Naive thymus-derived CD4-positive, alpha-beta T cell (primary cell): ENCODE data around the gene DET1. TPM values are rescaled to one million over a fixed set of nuclear protein-coding genes. Genes with fewer than 3 reads are reported as not detected.

Experiments
- ATAC-seq: fragments of 150-1000 bp; cut with Tn5 transposase; 2 replicates; pipeline ENCODE4 v1.10.0; 2021; ENCODE audit warnings: mild to moderate bottlenecking, moderate library complexity
- CTCF ChIA-PET: fragments of 350-600 bp; sonication (Branson Sonifier 250); formaldehyde crosslinking; loops from one replicate; lab custom pipeline; 2021; ENCODE audit warnings: antibody characterized with exemption; lab: Charles Lee
- POLR2A ChIA-PET: fragments of 350-600 bp; sonication (Branson Sonifier 250); formaldehyde crosslinking; loops from one replicate; lab custom pipeline; 2021; ENCODE audit warnings: antibody characterized with exemption, inconsistent platforms; lab: Charles Lee
- DNase-seq, 9 donors: peaks; one replicate each; pipeline versions ENCODE4 v3.0.0 to v3.0.0-alpha.2; 2020 to 2022; ENCODE audit warnings: mixed read lengths in 1 of 9
- H3K27ac ChIP-seq: one replicate; pipeline ENCODE4 v1.7.0; 2013; ENCODE audit warnings: mild to moderate bottlenecking, low read depth, low read length, moderate library complexity
- H3K27me3 ChIP-seq, 2 donors: one replicate each; pipeline ENCODE4 v1.7.0; 2013; ENCODE audit warnings: low read length in 2 of 2, mild to moderate bottlenecking in 2 of 2, moderate library complexity in 2 of 2; ENCODE audit not compliant: control insufficient read depth in 2 of 2, insufficient read depth in 2 of 2
- H3K36me3 ChIP-seq, 3 experiments: 1 replicate in 2 of 3; 2 replicates in 1 of 3; pipeline ENCODE4 v1.7.0; 2013; ENCODE audit warnings: low read length in 3 of 3, mild to moderate bottlenecking in 3 of 3, moderate library complexity in 1 of 3; ENCODE audit not compliant: insufficient read depth in 3 of 3, control insufficient read depth in 2 of 3
- H3K4me1 ChIP-seq, 2 donors: one replicate each; pipeline ENCODE4 v1.7.0; 2013; ENCODE audit warnings: low read length in 2 of 2, mild to moderate bottlenecking in 2 of 2, moderate library complexity in 1 of 2; ENCODE audit not compliant: control insufficient read depth in 2 of 2, insufficient read depth in 2 of 2
- H3K4me3 ChIP-seq: 2 replicates; pipeline ENCODE4 v1.7.0; 2013; ENCODE audit warnings: mild to moderate bottlenecking, low read length
- H3K9me3 ChIP-seq, 3 experiments: 1 replicate in 2 of 3; 2 replicates in 1 of 3; pipeline ENCODE4 v1.7.0; 2013; ENCODE audit warnings: low read length in 3 of 3; ENCODE audit not compliant: control insufficient read depth in 2 of 3
- H3K27ac Mint-ChIP-seq, 9 donors: one replicate each; pipeline ENCODE4 v1.8.0; 2020 to 2022; ENCODE audit warnings: mixed read lengths in 9 of 9, mild to moderate bottlenecking in 8 of 9, moderate library complexity in 5 of 9, inconsistent platforms in 2 of 9
- H3K27me3 Mint-ChIP-seq, 5 donors: one replicate each; pipeline ENCODE4 v1.8.0; 2021 to 2022; ENCODE audit warnings: mixed read lengths in 5 of 5, mild to moderate bottlenecking in 1 of 5
- H3K36me3 Mint-ChIP-seq, 5 donors: one replicate each; pipeline ENCODE4 v1.8.0; 2020 to 2022; ENCODE audit warnings: mixed read lengths in 5 of 5, mild to moderate bottlenecking in 3 of 5, inconsistent platforms in 1 of 5
- H3K4me1 Mint-ChIP-seq, 7 donors: one replicate each; pipeline ENCODE4 v1.8.0; 2020 to 2022; ENCODE audit warnings: mixed read lengths in 7 of 7, mild to moderate bottlenecking in 3 of 7, inconsistent platforms in 1 of 7
- H3K4me3 Mint-ChIP-seq, 10 donors: one replicate each; pipeline ENCODE4 v1.8.0; 2020 to 2022; ENCODE audit warnings: mild to moderate bottlenecking in 10 of 10, mixed read lengths in 10 of 10, moderate library complexity in 6 of 10, inconsistent platforms in 2 of 10
- H3K9me3 Mint-ChIP-seq, 11 donors: one replicate each; pipeline ENCODE4 v1.8.0; 2020 to 2022; ENCODE audit warnings: mixed read lengths in 11 of 11, mild to moderate bottlenecking in 4 of 11, inconsistent platforms in 1 of 11, moderate library complexity in 1 of 11
- intact Hi-C, 2 donors: fragments of 100-400 bp; cut with micrococcal nuclease; formaldehyde crosslinking; loops; one replicate each; pipeline ENCODE4 v1.15.1; 2023
- polyA plus RNA-seq, 2 donors: library from polyadenylated mRNA; unstranded; fragments of 300-500 nt; fragmentation: Illumina TruSeq; gene quantifications; one replicate each; pipeline ENCODE4 v1.2.3, GENCODE V29; 2021
- total RNA-seq, 6 experiments: library from RNA in 5 of 6; stranded (reverse) in 5 of 6; gene quantifications; 1 replicate in 5 of 6; 2 replicates in 1 of 6; pipeline ENCODE4 v1.2.3 and lab custom pipeline; 2021 to 2026

Gene DET1
- total and polyA plus RNA-seq, 7 experiments from 2014 or later: 1.9 to 16.5 (median 5.4) TPM

DNA sequence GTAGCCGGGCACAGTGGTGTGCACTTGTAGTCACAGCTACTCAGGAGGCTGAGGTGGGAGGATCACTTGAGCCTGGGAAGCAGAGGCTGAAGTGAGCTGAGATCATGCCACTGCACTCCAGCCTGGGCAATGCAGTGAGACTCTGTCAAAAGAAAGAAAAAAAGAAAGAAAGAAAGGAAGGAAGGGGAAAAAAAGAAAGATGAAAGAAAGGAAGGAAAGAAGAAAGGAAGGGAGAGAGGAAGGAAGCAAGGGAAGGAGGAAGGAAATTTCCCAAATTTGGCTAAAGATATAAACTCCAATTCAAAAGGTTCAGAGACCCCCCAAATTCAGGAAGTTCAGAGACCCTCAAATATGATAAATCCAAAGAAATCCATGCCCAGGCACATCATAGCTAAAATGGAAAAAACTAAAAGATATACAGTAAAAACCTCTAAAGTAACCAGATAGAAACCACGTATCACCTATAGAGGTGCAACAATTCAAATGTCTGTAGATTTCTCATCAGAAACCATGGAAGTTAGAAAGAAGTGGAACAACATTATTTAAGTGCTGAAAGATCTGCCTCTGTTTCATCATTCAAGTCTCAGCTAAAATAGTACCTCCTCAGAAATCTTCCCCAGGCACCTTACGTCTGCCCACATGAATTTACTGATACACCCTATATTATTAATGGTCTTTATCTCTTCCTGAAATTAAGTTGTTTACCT, 10.7 kb downstream of the DET1 start:
- H3K4me3 Mint-ChIP-seq: peak overlapping the region in 1 of 10 donors; percentile 29
- peaks cover 0 to 30% (median 0%) of the 10 kb centered on the region in 7 donors for H3K4me1 Mint-ChIP-seq
- H3K9me3 Mint-ChIP-seq: peaks cover 0 to 31% (median 9%) of the 10 kb centered on the region in 11 donors
- H3K27ac Mint-ChIP-seq: no peak overlapping the region
- Histone ChIP-seq H3K9me3 (no peaks in the 10 kb centered on the region), H3K4me3 (no peak overlapping the region), H3K27ac (no peak overlapping the region), H3K27me3 (no peaks in the 10 kb centered on the region), H3K4me1 (no peaks in the 10 kb centered on the region), H3K36me3 (peaks cover 2 to 10% (median 5%) of the 10 kb centered on the region in 3 experiments)
- ATAC-seq (no peak), DNase-seq (no peak)
- H3K27me3 Mint-ChIP-seq: peaks cover 0 to 4% (median 0%) of the 10 kb centered on the region in 5 donors
- intact Hi-C loops: no loop called here
- ChIA-PET POLR2A (no interaction called here), CTCF (no interaction called here)
- peaks cover 15 to 53% (median 46%) of the 10 kb centered on the region in 5 donors for H3K36me3 Mint-ChIP-seq

DNA sequence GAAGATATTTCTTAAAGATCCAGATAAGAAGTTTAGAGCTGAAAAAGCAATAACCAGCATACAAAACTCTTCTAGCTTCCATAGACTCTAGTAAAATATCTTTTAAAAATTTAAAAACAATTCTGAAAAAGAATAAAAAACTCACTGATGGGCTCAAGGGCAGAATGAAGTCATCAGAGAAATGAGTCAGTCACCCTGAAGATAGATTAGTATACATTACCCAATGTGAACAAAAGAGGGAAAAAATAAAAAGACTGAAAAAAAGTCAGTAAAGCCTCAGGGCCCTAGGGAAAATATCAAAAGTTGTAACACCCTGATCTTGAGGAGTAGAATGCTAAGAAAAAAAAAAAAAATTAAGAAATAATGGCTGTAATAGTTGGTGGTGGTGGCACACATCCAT, 11.4 kb downstream of the DET1 start:
- ChIA-PET CTCF (no interaction called here), POLR2A (no interaction called here)
- no peak overlapping the region for H3K4me3 ChIP-seq
- intact Hi-C loops: no loop called here
- H3K4me3 Mint-ChIP-seq: no peak overlapping the region
- no peak overlapping the region for H3K27ac ChIP-seq
- H3K27ac Mint-ChIP-seq: no peak overlapping the region
- peaks cover 0 to 31% (median 9%) of the 10 kb centered on the region in 11 donors for H3K9me3 Mint-ChIP-seq
- H3K27me3 Mint-ChIP-seq: peaks cover 0 to 4% (median 0%) of the 10 kb centered on the region in 5 donors
- H3K27me3 ChIP-seq: no peaks in the 10 kb centered on the region
- ATAC-seq (no peak), DNase-seq (no peak)
- H3K4me1 ChIP-seq: no peaks in the 10 kb centered on the region
- peaks cover 4 to 17% (median 8%) of the 10 kb centered on the region in 3 experiments for H3K36me3 ChIP-seq
- no peaks in the 10 kb centered on the region for H3K9me3 ChIP-seq
- H3K36me3 Mint-ChIP-seq: peaks cover 21 to 60% (median 53%) of the 10 kb centered on the region in 5 donors
- peaks cover 0 to 27% (median 0%) of the 10 kb centered on the region in 7 donors for H3K4me1 Mint-ChIP-seq

DNA sequence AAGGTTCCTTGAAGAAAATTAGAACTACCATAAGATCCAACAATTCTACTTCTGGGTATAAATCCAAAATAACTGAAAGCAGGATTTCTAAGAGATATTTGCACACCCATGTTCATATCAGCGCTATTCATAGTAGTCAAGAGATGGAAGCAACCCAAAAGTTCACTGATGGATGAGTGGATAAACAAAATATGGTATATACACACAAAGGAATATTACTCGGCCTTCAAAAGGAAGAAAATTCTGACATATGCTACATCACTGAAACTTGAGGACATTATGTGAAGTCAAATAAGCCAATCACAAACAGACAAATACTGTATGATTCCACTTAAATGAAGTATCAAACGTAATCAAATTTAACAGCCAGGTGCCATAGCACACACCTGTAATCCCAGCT, 13.1 kb downstream of the DET1 start:
- Mint-ChIP-seq H3K9me3 (peaks cover 0 to 31% (median 9%) of the 10 kb centered on the region in 11 donors), H3K27me3 (peaks cover 0 to 4% (median 0%) of the 10 kb centered on the region in 5 donors), H3K36me3 (peaks cover 28 to 73% (median 70%) of the 10 kb centered on the region in 5 donors), H3K4me1 (peaks cover 0 to 32% (median 11%) of the 10 kb centered on the region in 7 donors), H3K27ac (no peak overlapping the region), H3K4me3 (no peak overlapping the region)
- POLR2A ChIA-PET: no interaction called here
- Histone ChIP-seq H3K27me3 (no peaks in the 10 kb centered on the region), H3K9me3 (no peaks in the 10 kb centered on the region), H3K27ac (no peak overlapping the region), H3K4me1 (no peaks in the 10 kb centered on the region), H3K36me3 (peaks cover 4 to 34% (median 11%) of the 10 kb centered on the region in 3 experiments), H3K4me3 (no peak overlapping the region)
- intact Hi-C loops: no loop called here
- CTCF ChIA-PET: no interaction called here
- no peak for ATAC-seq
- no peak for DNase-seq

DNA sequence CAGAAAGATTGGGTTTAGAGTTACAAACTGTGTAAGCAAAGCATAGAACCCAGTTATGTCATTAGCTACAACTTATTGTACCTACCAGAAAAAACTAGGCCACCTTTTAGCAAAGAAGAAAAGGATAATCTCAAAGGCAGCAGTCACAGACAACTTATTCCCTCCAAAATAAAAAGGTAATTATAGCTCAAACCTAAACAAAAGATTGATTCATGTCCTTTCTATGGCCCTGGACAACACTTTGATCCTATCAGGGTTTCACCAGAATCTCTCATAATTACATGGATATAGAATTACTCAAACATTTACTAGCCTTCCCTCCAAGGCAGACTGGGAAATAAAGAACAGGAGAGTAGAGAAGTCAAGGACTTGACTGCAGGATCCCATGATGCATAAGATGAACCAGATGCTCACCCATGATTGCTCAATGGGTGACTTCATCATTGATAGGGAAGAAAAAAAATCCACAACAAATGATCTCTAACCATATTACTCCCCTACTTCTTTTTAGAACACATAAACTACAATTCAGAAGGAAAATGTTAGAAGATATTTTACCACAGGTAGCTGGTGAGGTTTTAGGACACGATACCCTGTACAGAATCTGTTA, 17.4 kb downstream of the DET1 start:
- H3K36me3 ChIP-seq: peaks cover 11 to 65% (median 11%) of the 10 kb centered on the region in 3 experiments
- DNase-seq (no peak), ATAC-seq (no peak)
- no peak overlapping the region for H3K27ac Mint-ChIP-seq
- H3K4me1 Mint-ChIP-seq: peaks cover 0 to 24% (median 8%) of the 10 kb centered on the region in 7 donors
- no peak overlapping the region for H3K4me3 ChIP-seq
- ChIA-PET POLR2A (no interaction called here), CTCF (interaction anchor here (1.1 kb wide), 1 partner anchor 48 kb away, joined by 3 read pairs; no protein-coding TSS in a partner anchor)
- H3K9me3 ChIP-seq: no peaks in the 10 kb centered on the region
- H3K9me3 Mint-ChIP-seq: peaks cover 0 to 14% (median under 1%) of the 10 kb centered on the region in 11 donors
- no peaks in the 10 kb centered on the region for H3K4me1 ChIP-seq
- H3K27me3 Mint-ChIP-seq: no peaks in the 10 kb centered on the region
- H3K36me3 Mint-ChIP-seq: peaks cover 30 to 83% (median 66%) of the 10 kb centered on the region in 5 donors
- H3K4me3 Mint-ChIP-seq: no peak overlapping the region
- no peaks in the 10 kb centered on the region for H3K27me3 ChIP-seq
- H3K27ac ChIP-seq: no peak overlapping the region
- intact Hi-C loops: no loop called here

DNA sequence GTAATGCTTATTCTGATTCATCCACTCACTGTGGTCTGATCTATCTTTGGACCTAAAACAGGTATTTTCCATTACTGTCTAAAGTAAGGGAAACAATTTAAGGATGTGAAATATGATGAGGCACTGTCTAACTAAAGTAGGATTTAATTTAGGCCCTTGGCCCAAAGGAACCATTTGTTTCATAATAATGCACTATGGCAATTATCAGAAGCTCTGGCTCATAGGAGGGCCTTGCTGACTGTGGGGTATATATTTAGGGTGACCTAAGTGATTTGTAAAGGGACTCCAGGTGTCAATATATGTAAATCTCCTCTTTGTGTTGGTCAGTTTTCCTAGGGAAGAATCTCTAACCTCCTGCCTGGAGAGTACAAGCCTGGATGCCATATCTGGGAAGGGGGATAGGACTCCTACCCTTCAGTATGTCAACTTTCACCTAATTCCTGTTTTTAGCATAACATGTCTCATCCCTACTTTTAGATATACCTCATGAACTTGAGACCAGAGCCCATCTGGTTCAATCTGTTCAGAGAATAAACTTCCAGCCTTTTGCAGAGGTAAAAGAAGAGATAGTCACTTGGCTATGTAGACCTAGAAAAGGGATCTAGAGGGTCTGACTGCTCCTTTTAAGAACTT, 20.1 kb downstream of the DET1 start:
- H3K36me3 ChIP-seq: peaks cover 11 to 60% (median 11%) of the 10 kb centered on the region in 3 experiments
- H3K9me3 Mint-ChIP-seq: no peaks in the 10 kb centered on the region
- DNase-seq (no peak), ATAC-seq (no peak)
- H3K9me3 ChIP-seq: no peaks in the 10 kb centered on the region
- ChIA-PET POLR2A (interaction anchor here (0.6 kb wide), 1 partner anchor 625 kb away, joined by 3 read pairs; no protein-coding TSS in a partner anchor), CTCF (no interaction called here)
- peaks cover 0 to 18% (median 8%) of the 10 kb centered on the region in 7 donors for H3K4me1 Mint-ChIP-seq
- peaks cover 28 to 73% (median 45%) of the 10 kb centered on the region in 5 donors for H3K36me3 Mint-ChIP-seq
- no peak overlapping the region for H3K4me3 Mint-ChIP-seq
- no peaks in the 10 kb centered on the region for H3K27me3 ChIP-seq
- H3K4me3 ChIP-seq: no peak overlapping the region
- no peak overlapping the region for H3K27ac Mint-ChIP-seq
- no peaks in the 10 kb centered on the region for H3K27me3 Mint-ChIP-seq
- no peak overlapping the region for H3K27ac ChIP-seq
- no peaks in the 10 kb centered on the region for H3K4me1 ChIP-seq
- intact Hi-C loops: loop anchor here in 1 of 2 donors (2.0 kb wide), 1 partner anchor 20 kb away; the partner anchor contains the start of gene DET1

DNA sequence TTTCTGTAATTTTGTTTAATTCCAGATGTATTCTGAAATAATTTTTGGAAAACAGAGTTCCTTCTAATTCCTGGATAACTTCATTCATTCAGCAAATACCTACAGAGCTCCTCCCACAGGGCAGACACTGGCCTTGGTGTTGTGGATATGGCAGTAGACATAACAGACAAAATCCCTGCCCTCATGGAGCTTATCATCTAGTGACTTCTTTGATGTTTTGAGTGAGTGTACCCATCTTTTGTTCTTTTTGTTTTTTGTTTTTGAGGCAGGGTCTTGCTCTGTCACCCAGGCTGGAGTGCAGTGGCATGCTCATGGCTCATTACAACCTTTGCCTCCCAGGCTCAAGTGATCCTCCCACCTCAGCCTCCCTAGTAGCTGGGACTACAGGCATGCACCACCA, 21.1 kb downstream of the DET1 start:
- peaks cover 19 to 64% (median 36%) of the 10 kb centered on the region in 5 donors for H3K36me3 Mint-ChIP-seq

More for the DNA sequence above, 21.1 kb downstream of the DET1 start:
- DNase-seq (no peak), ATAC-seq (no peak)
- Mint-ChIP-seq H3K4me1 (peaks cover 0 to 18% (median 8%) of the 10 kb centered on the region in 7 donors), H3K27me3 (no peaks in the 10 kb centered on the region), H3K27ac (no peak overlapping the region), H3K4me3 (no peak overlapping the region), H3K9me3 (no peaks in the 10 kb centered on the region)
- Histone ChIP-seq H3K4me3 (no peak overlapping the region), H3K27ac (no peak overlapping the region), H3K9me3 (no peaks in the 10 kb centered on the region), H3K36me3 (peaks cover 4 to 54% (median 7%) of the 10 kb centered on the region in 3 experiments), H3K27me3 (no peaks in the 10 kb centered on the region), H3K4me1 (no peaks in the 10 kb centered on the region)
- CTCF ChIA-PET: interaction anchor here (0.6 kb wide), 1 partner anchor 264 kb away, joined by 3 read pairs; no protein-coding TSS in a partner anchor
- intact Hi-C loops: no loop called here
- POLR2A ChIA-PET: no interaction called here
